ENCODE data around the gene NTN5.

- TF ChIP-seq POU2F2 (IDR thresholded peaks at IDR 0.05; ENCODE audit: low read depth, low read length), result no peak
- 0 out of 2 replicates have a peak, but pooled peaks have one; percentile 8 for TF ChIP-seq POLR2AphosphoS5 (IDR thresholded peaks at IDR 0.05; ENCODE audit: low read depth, low read length)
- TF ChIP-seq POLR2A (IDR thresholded peaks at IDR 0.05; ENCODE audit: low read depth, low read length), result no peak; the same call in 1 of the 2 replicates
- TF ChIP-seq TAF1 (IDR thresholded peaks at IDR 0.05; ENCODE audit: low read depth, low read length), result no peak
- no peak for TF ChIP-seq SPI1 (IDR thresholded peaks at IDR 0.05; ENCODE audit: low read depth, low read length)
These were observed 56.2 kb downstream of the NTN5 start for GRCh38 chr19:48616491-48617056.

Data from GM12891 (cell line).